ENCODE results near the gene SUN1. TPM values are rescaled to one million over a fixed set of nuclear protein-coding genes. Genes with fewer than 3 reads are reported as not detected.
A peak's percentile ranks its signal among the peaks of the same experiment; 100 is the strongest.

SUN1 gene
- total and polyA plus RNA-seq, 2 of the 8 experiments (the other 6 are each of a cell fraction or from before 2014, with no cell fraction given) = 108 to 158 TPM

DNA sequence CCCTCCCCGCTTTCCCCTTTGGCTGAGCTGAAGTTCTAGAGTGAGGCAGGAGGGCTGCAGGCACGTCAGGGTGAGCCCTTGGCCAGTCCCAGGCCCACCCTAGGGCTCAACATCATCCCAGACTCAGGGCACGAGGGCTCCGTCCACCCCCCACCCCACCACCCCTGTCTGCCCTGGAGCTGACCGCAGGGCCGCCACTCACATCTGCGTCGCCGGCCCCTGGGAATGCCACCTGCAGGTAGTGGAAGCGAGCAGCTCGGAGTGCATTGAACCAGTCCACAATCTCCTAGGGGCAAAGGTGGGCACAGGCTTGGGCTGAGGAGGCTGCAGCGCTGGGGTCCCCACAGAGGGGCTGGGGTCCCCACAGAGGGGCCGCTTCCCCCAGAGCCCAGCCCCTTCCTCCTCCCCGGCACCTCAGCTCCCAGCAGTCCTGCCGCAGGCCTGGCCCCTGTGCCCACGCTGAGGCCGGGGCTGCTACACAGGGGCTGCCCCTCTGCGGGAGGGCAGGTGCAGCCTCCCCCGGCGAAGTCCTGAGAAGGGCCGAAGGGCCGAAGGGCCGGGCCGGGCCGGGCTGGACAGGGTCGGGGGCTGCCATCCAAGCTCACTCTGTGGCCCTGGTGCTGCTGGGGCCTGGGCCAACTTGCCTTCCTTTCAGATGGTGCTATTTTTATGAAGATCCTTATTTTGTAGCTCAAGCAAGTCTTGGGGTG, 68.2 kb downstream of the SUN1 start:
- Histone ChIP-seq H3K9me3 (ENCODE audit: insufficient read depth in 2 of 2, low read depth in 1 of 2, low read length in 1 of 2) (no peaks in the 10 kb centered on the region), H3K79me1 (ENCODE audit: low read depth, low read length) (no peaks in the 10 kb centered on the region; the same call in 1 of the 2 replicates), H3K23me2 (ENCODE audit: low read depth, low read length) (no peaks in the 10 kb centered on the region), H3K27me3 (replicated peaks in 1 of 4; ENCODE audit: control insufficient read depth in 3 of 4, extremely low read depth in 1 of 4, insufficient read depth in 3 of 4, low read length in 3 of 4) (peaks cover 0 to 4% (median 3%) of the 10 kb centered on the region in 4 experiments; a peak in 2 of 7 replicates), H2BK5ac (ENCODE audit: low read depth, low read length) (no peak overlapping the region), H3K79me2 (ENCODE audit: control insufficient read depth in 1 of 2, insufficient read depth in 2 of 2, low read length in 2 of 2) (no peaks in the 10 kb centered on the region), H2AFZ (ENCODE audit: low read length) (no peak overlapping the region), H2BK12ac (ENCODE audit: low read depth, low read length) (0 out of 2 replicates have a peak overlapping the region, but pooled peaks have one; percentile 39), H2BK20ac (ENCODE audit: low read length) (no peak overlapping the region), H3K4me1 (replicated peaks in 1 of 4; ENCODE audit: control insufficient read depth in 3 of 4, insufficient read depth in 4 of 4, low read length in 3 of 4) (peaks cover 0 to 8% (median 4%) of the 10 kb centered on the region in 4 experiments; a peak in 5 of 7 replicates), H3K9ac (replicated peaks in 1 of 4; ENCODE audit: extremely low read depth in 1 of 4, low read depth in 3 of 4, low read length in 3 of 4) (no peak overlapping the region; a peak in 1 of 7 replicates), H2AK5ac (ENCODE audit: low read depth, low read length) (peak overlapping the region; percentile 75; the same call in 1 of the 2 replicates), H4K20me1 (replicated peaks in 1 of 2; ENCODE audit: control insufficient read depth in 1 of 2, insufficient read depth in 2 of 2, low read length in 2 of 2) (peaks cover 1 to 3% of the 10 kb centered on the region in 2 experiments), H4K8ac (ENCODE audit: extremely low read depth, insufficient read depth, low read length) (no peak overlapping the region), H3K18ac (ENCODE audit: extremely low read depth, low read length) (no peak overlapping the region), H3K4me2 (ENCODE audit: insufficient read depth in 1 of 2, low read depth in 2 of 2, low read length in 2 of 2) (no peak overlapping the region), H3K36me3 (ENCODE audit: control insufficient read depth in 2 of 4, insufficient read depth in 4 of 4, low read length in 3 of 4) (peaks cover 0 to 20% (median 9%) of the 10 kb centered on the region in 4 experiments; a peak in 6 of 8 replicates), H3K14ac (ENCODE audit: insufficient read length) (no peak overlapping the region), H2BK120ac (replicated peaks; ENCODE audit: low read depth, low read length) (no peak overlapping the region), H2BK15ac (ENCODE audit: low read length) (no peak overlapping the region), H3K23ac (ENCODE audit: insufficient read length) (no peak overlapping the region), H3K4me3 (ENCODE audit: extremely low read depth in 1 of 4, insufficient read depth in 2 of 4, low read depth in 3 of 4, low read length in 4 of 4) (no peak overlapping the region), H4K5ac (ENCODE audit: insufficient read length, low read depth, low read length) (no peak overlapping the region), H3K56ac (replicated peaks; ENCODE audit: insufficient read length, low read depth, low read length) (no peak overlapping the region), H3K4ac (replicated peaks; ENCODE audit: insufficient read length, low read depth, low read length) (no peak overlapping the region), H4K91ac (replicated peaks; ENCODE audit: insufficient read length, low read length) (no peak overlapping the region), H3K27ac (ENCODE audit: low read depth, low read length) (no peak overlapping the region)
- FAIRE-seq (no peak), DNase-seq (ENCODE audit: low read depth in 1 of 2, low spot score in 2 of 2) (no peak)
- 78% methylated on average over 18 of the region's 26 CpGs; no CpG with 5 or more reads in 1 of the 2 experiments for WGBS, 2 experiments (ENCODE audit: extremely low coverage in 1 of 2, insufficient coverage in 1 of 2, insufficient read length in 1 of 2, insufficient replicate concordance in 2 of 2, low coverage in 1 of 2, low lambda C conversion rate in 2 of 2, missing lambda C conversion rate in 1 of 2)
- ChIA-PET POLR2A (ENCODE audit: partially characterized antibody) (interaction anchor here (1.0 to 4.0 kb wide), 8 partner anchors 9 to 48 kb away, joined by 3 to 23 read pairs (median 4); partner anchors contain the start of gene GET4), CTCF (ENCODE audit: partially characterized antibody) (interaction anchor here (0.6 to 1.7 kb wide), 9 partner anchors 8 to 578 kb away, joined by 3 to 7 read pairs (median 4); no protein-coding TSS in a partner anchor)
- TF ChIP-seq ZNF274 (IDR thresholded peaks at IDR 0.05; ENCODE audit: borderline replicate concordance, extremely low read depth, low read length) (no peak), SP1 (IDR thresholded peaks at IDR 0.05; ENCODE audit: low read depth, low read length) (no peak), GTF2F1 (IDR thresholded peaks at IDR 0.05; ENCODE audit: borderline replicate concordance, low read depth, low read length) (no peak), BACH1 (IDR thresholded peaks at IDR 0.05; ENCODE audit: low read length) (no peak)
